HG03558 (cell line): ENCODE data around the gene THOC5.
"Not testable (repeated sequence)": the region's sequence is repeated elsewhere in the genome, so short reads cannot be mapped to it uniquely, and the experiment has no call there.

Experiments used
- ATAC-seq: cut with Tn5 transposase; IDR thresholded peaks from one replicate; pipeline ENCODE4 v1.9.1; 2021; ENCODE audit warnings: moderate number of reproducible peaks; ENCODE audit not compliant: unreplicated experiment; ENCODE audit errors: extremely low read depth

Gene THOC5

GRCh38 chr22:29511126-29511862 is 42.3 kb downstream of the THOC5 start:
- no peak for ATAC-seq

DNA sequence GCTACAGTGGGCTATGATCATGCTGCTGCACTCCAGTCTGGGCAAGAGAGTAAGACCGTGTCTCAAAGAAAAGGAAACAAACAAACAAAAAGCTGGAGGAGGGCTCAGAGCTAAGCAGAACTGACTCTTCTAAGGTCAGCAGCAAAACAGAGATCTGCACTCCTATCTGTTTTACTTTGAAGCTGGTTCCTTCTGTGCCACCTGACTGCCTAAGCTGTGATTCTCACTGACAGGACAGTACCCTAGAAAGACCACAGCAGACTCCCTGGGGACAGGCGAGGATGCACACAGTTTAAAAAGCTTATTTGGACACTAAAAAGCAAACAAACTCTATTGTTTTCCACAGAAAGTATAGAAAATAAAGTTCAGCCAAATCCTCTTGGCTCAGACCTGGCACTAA is 43.0 kb downstream of the THOC5 start:
- ATAC-seq, result no peak

DNA sequence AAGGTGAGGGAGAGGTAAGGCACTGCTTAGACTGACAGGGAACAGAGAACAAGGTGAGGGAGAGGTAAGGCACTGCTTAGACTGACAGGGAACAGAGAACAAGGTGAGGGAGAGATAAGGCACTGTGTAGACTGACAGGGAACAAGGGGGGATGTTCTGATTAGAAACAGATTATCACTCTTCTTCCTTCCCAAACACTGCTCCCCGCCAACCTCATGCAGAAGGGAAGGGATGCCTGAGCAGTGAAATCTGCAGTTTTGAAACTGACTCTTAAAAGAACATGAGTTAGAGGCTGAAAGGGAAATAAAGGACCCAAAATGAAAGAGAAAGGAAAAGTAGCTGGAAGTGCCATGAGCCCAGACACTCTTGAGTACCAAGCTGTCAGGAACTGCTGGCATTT is 43.7 kb downstream of the THOC5 start:
- no peak for ATAC-seq

- no peak for ATAC-seq
Measured at GRCh38 chr22:29509298-29509697, 44.3 kb downstream of the THOC5 start.

DNA sequence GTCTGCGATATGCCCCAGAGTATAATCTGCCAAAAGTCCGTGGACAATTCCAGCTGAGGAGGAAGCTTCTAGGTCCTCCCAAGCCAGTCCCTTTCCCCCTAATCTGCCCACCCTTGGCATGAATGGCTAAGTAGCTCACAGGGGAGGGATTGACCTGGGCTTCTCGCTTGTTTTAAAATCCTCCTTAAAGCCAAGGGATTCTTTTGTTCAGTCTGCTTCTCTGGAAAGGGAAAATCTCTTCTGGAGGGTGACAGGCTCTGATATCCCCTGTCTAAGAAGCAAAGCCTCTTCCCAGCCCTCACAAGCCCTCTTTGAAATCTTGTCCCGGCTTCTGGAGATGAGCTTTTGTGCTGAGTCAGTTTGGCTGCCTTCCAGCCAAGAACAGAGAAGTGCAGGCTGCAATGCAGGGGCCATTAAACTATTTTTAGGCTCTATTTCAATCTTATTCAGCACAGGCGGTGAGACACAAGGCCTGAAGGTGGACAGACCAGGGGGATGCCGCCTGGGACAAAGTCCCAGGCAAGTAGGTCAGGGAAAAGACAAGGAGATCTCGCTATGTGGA is 49.7 kb downstream of the THOC5 start:
- ATAC-seq, result no peak

- ATAC-seq, result no peak
Measured at GRCh38 chr22:29499852-29500251, 53.7 kb downstream of the THOC5 start.

DNA sequence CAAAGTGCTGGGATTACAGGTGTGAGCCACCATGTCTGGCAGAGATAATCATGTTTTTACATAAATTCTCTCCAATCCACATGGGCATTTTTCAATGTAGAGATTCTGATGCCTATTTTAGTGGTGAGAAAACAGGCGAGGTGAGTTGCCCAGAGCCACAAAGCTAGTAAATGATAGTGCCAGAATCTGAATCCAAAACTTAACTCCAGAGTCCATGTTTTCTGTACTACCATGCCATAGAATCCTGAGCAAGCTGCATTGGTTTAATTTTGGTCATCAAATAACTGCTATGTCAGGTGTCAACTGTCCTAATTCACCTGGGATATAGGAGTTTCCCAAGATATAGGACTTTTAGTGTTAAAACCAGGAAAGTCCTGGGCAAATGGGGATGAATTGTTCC is 59.9 kb downstream of the THOC5 start:
- no peak for ATAC-seq

- no peak for ATAC-seq
Measured at GRCh38 chr22:29491012-29491411, 62.5 kb downstream of the THOC5 start.

DNA sequence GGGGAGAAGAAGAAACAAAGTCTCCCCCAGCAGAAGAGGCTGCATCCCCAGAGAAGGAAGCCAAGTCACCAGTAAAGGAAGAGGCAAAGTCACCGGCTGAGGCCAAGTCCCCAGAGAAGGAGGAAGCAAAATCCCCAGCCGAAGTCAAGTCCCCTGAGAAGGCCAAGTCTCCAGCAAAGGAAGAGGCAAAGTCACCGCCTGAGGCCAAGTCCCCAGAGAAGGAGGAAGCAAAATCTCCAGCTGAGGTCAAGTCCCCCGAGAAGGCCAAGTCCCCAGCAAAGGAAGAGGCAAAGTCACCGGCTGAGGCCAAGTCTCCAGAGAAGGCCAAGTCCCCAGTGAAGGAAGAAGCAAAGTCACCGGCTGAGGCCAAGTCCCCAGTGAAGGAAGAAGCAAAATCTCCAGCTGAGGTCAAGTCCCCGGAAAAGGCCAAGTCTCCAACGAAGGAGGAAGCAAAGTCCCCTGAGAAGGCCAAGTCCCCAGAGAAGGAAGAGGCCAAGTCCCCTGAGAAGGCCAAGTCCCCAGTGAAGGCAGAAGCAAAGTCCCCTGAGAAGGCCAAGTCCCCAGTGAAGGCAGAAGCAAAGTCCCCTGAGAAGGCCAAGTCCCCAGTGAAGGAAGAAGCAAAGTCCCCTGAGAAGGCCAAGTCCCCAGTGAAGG is 64.3 kb downstream of the THOC5 start:
- not testable (repeated sequence) for ATAC-seq

DNA sequence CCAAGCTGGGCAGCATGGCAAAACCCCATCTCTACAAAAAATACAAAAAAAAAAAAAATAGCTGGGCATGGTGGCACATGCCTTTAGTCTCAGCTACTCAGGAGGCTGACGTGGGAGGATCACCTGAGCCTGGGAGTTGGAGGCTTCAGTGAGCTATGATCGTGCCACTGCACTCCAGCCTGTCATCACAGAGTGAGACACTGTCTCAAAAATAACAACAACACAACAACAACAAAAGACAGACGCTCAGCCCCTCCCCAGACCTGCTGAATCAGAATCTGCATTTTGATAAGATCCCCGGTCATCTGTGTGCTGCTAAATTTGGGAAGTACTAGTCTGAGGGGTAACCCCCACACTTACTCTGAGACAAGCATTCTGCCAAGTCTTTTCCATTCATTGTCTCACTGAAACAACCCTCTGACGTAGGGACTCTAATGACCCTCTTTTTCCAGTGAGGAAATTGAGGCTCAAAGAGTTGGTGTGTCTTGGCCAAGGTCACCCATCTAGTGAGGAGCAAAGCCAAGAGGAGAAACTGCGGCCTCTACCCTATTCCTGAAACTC is 66.1 kb downstream of the THOC5 start:
- ATAC-seq, result no peak

DNA sequence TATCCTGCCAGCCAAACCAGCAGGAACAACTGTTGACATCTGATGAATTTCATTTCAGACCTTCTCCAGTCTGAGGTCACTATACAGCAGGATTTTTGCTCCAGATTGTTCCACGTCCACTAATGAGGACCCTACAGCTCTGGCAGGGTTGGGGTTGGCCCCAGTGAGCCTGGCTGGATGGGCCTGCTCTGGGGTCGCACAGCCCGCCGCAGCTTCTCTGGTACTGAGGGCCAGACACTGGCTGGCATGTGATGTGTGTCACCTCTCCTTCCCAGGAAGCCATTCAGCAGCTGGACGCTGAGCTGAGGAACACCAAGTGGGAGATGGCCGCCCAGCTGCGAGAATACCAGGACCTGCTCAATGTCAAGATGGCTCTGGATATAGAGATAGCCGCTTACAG is 68.1 kb downstream of the THOC5 start:
- ATAC-seq, result no peak

- no peak for ATAC-seq
Measured at GRCh38 chr22:29484642-29485041, 68.9 kb downstream of the THOC5 start.

DNA sequence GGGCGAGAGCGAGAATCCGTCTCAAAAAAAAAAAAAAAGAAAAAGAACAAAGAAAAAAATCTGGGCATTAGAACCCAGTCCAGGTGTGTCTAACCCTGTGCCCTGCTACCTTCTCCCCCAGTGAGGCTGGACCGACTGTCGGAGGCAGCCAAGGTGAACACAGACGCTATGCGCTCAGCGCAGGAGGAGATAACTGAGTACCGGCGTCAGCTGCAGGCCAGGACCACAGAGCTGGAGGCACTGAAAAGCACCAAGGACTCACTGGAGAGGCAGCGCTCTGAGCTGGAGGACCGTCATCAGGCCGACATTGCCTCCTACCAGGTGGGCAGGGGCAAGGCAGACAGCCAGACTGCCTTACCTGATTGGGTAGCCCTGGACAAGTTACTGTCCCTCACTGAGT is 70.3 kb downstream of the THOC5 start:
- ATAC-seq, result no peak

DNA sequence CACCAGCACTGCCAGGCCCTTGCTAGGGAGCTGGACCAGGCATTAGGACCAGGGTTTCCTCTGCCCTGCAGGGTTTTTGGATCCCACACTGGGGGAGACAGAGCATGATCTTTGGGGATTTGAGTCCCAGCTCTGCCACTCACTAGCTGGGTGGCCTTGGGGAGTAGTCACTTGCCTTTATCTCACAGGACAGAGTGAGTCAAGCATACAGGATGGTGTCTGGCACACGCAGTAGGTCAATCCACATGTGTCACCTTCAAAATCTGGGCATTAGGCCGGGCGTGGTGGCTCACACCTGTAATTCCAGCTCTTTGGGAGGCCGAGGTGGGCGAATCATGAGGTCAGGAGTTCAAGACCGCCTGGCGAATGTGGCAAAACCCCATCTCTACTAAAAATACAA is 70.8 kb downstream of the THOC5 start:
- ATAC-seq, result no peak

- ATAC-seq, result no peak
Measured at GRCh38 chr22:29482253-29482652, 71.3 kb downstream of the THOC5 start.

- no peak for ATAC-seq
Measured at GRCh38 chr22:29481265-29482000, 72.1 kb downstream of the THOC5 start.

DNA sequence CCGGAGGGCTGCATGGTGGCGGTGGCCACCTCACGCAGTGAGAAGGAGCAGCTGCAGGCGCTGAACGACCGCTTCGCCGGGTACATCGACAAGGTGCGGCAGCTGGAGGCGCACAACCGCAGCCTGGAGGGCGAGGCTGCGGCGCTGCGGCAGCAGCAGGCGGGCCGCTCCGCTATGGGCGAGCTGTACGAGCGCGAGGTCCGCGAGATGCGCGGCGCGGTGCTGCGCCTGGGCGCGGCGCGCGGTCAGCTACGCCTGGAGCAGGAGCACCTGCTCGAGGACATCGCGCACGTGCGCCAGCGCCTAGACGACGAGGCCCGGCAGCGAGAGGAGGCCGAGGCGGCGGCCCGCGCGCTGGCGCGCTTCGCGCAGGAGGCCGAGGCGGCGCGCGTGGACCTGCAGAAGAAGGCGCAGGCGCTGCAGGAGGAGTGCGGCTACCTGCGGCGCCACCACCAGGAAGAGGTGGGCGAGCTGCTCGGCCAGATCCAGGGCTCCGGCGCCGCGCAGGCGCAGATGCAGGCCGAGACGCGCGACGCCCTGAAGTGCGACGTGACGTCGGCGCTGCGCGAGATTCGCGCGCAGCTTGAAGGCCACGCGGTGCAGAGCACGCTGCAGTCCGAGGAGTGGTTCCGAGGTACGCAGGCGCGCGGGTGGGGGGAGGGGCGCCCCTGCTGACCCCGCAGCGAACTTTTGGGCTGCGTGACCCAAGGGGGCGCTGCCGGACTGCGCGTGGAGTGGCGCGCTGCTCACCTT is 72.9 kb downstream of the THOC5 start:
- ATAC-seq, result no peak

- ATAC-seq, result no peak
Measured at GRCh38 chr22:29480262-29480511, 73.4 kb downstream of the THOC5 start.

- ATAC-seq, result no peak
Measured at GRCh38 chr22:29479417-29480261, 73.9 kb downstream of the THOC5 start, which contains the start of gene NEFH. Gene NEFH, plus strand, starts transcription at chr22:29480218. Its CDS starts 45 bp downstream, at chr22:29480263.
